ENCODE measurements around the gene PQBP1.

Gene PQBP1

GRCh38 chrX:48902135-48902534 lies 4.4 kb downstream of the PQBP1 start:
- no peak overlapping the region for H3K4me3 ChIP-seq (ENCODE audit: control insufficient read depth, low read depth, low read length)
- no peak for DNase-seq (ENCODE audit: low read depth)
- TF ChIP-seq CTCF (conservative IDR thresholded peaks at IDR 0.05; ENCODE audit: control insufficient read depth, insufficient read depth, low read depth, low read length), result no peak

- H3K4me3 ChIP-seq (ENCODE audit: control insufficient read depth, low read depth, low read length), result no peak overlapping the region
- no peak for TF ChIP-seq CTCF (conservative IDR thresholded peaks at IDR 0.05; ENCODE audit: control insufficient read depth, insufficient read depth, low read depth, low read length)
Observed at GRCh38 chrX:48902776-48903175, 5.0 kb downstream of the PQBP1 start.

GRCh38 chrX:48903290-48903689 lies 5.6 kb downstream of the PQBP1 start:
- no peak for DNase-seq (ENCODE audit: low read depth)
- H3K4me3 ChIP-seq (ENCODE audit: control insufficient read depth, low read depth, low read length), result no peak overlapping the region
- no peak for TF ChIP-seq CTCF (conservative IDR thresholded peaks at IDR 0.05; ENCODE audit: control insufficient read depth, insufficient read depth, low read depth, low read length)

More at GRCh38 chrX:48902776-48903175, 5.0 kb downstream of the PQBP1 start:
- DNase-seq (ENCODE audit: low read depth), result no peak

- no peak overlapping the region for H3K4me3 ChIP-seq (ENCODE audit: control insufficient read depth, low read depth, low read length)
- DNase-seq (ENCODE audit: low read depth), result no peak
- TF ChIP-seq CTCF (conservative IDR thresholded peaks at IDR 0.05; ENCODE audit: control insufficient read depth, insufficient read depth, low read depth, low read length), result no peak
Observed at GRCh38 chrX:48904180-48904579, 6.5 kb downstream of the PQBP1 start.

GRCh38 chrX:48904626-48905025 lies 6.9 kb downstream of the PQBP1 start:
- no peak for DNase-seq (ENCODE audit: low read depth)
- TF ChIP-seq CTCF (conservative IDR thresholded peaks at IDR 0.05; ENCODE audit: control insufficient read depth, insufficient read depth, low read depth, low read length), result no peak

GRCh38 chrX:48905090-48905790 lies 7.5 kb downstream of the PQBP1 start:
- no peak for TF ChIP-seq CTCF (conservative IDR thresholded peaks at IDR 0.05; ENCODE audit: control insufficient read depth, insufficient read depth, low read depth, low read length)
- DNase-seq (ENCODE audit: low read depth), result no peak
- no peak overlapping the region for H3K4me3 ChIP-seq (ENCODE audit: control insufficient read depth, low read depth, low read length)

More at GRCh38 chrX:48904626-48905025, 6.9 kb downstream of the PQBP1 start:
- no peak overlapping the region for H3K4me3 ChIP-seq (ENCODE audit: control insufficient read depth, low read depth, low read length)

Data from fibroblast of mammary gland (primary cell).